Smooth muscle cell (in vitro differentiated cells): ENCODE measurements around the gene SLC8A1. TPM values are rescaled to one million over a fixed set of nuclear protein-coding genes. Genes with fewer than 3 reads are reported as not detected.
A peak's percentile ranks its signal among the peaks of the same experiment; 100 is the strongest.

Source experiments
- DNase-seq: peaks from one replicate; lab custom pipeline; 2025; ENCODE audit not compliant: unreplicated experiment; lab: John Stamatoyannopoulos, UW
- H2AFZ ChIP-seq: fragments of 200-600 bp; sonication (generic); 2 replicates; pipeline ENCODE4 v1.6.0; 2016; ENCODE audit warnings: antibody characterized with exemption, low read depth, mild to moderate bottlenecking
- H3F3A ChIP-seq: fragments of 200-600 bp; sonication (generic); 2 replicates; pipeline ENCODE4 v1.6.0; 2017; ENCODE audit warnings: antibody characterized with exemption, low read depth
- H3K27ac ChIP-seq: fragments of 200-600 bp; sonication (generic); 2 replicates; pipeline ENCODE4 v1.5.1; 2016; ENCODE audit warnings: low read depth, mild to moderate bottlenecking
- H3K27me3 ChIP-seq: fragments of 200-600 bp; sonication (generic); 2 replicates; pipeline ENCODE4 v1.6.1; 2016; ENCODE audit warnings: low read depth, mild to moderate bottlenecking
- H3K36me3 ChIP-seq: fragments of 200-600 bp; sonication (generic); 2 replicates; pipeline ENCODE4 v1.5.1; 2016; ENCODE audit warnings: low read depth
- H3K4me1 ChIP-seq: fragments of 200-600 bp; sonication (generic); 2 replicates; pipeline ENCODE4 v1.5.1; 2016; ENCODE audit warnings: low read depth
- H3K4me2 ChIP-seq: fragments of 200-600 bp; sonication (generic); 2 replicates; pipeline ENCODE4 v1.6.0; 2016; ENCODE audit warnings: mild to moderate bottlenecking
- H3K4me3 ChIP-seq: fragments of 200-600 bp; sonication (generic); 2 replicates; pipeline ENCODE4 v1.5.1; 2016; ENCODE audit warnings: mild to moderate bottlenecking
- H3K79me2 ChIP-seq: fragments of 200-600 bp; sonication (generic); 2 replicates; pipeline ENCODE4 v1.6.0; 2016; ENCODE audit warnings: low read depth, mild to moderate bottlenecking
- H3K9ac ChIP-seq: fragments of 200-600 bp; sonication (generic); 2 replicates; pipeline ENCODE4 v1.6.0; 2016; ENCODE audit warnings: low read depth
- H3K9me3 ChIP-seq: fragments of 200-600 bp; sonication (generic); replicated peaks from 2 replicates; pipeline ENCODE4 v1.5.1; 2016; ENCODE audit warnings: low read depth
- H4K20me1 ChIP-seq: fragments of 200-600 bp; sonication (generic); 2 replicates; pipeline ENCODE4 v1.6.0; 2016; ENCODE audit warnings: low read depth
- CTCF ChIP-seq: fragments of 200-600 bp; sonication (generic); IDR thresholded peaks from 2 replicates; pipeline ENCODE4 v1.5.1; 2017; ENCODE audit warnings: borderline replicate concordance, mild to moderate bottlenecking, antibody characterized with exemption; ENCODE audit not compliant: insufficient read depth, poor library complexity, severe bottlenecking
- WGBS: methylation state at CpG from one replicate; pipeline ENCODE4 v1.1.7; 2016; ENCODE audit warnings: low lambda C conversion rate; 5-methylcytosine and 5-hydroxymethylcytosine counted together
- polyA plus RNA-seq: library from polyadenylated mRNA; unstranded; fragments of >200 nt; fragmentation: Nextera tagmentation; extraction: Ambion mirVana; gene quantifications from 2 replicates; pipeline ENCODE4 v1.2.1, GENCODE V29; 2016
- total RNA-seq: library from RNA; depleted of rRNA; stranded (reverse); fragments of >200 nt; gene quantifications from 2 replicates; pipeline ENCODE4 v1.2.3, GENCODE V29; 2014

SLC8A1 gene
- total and polyA plus RNA-seq, 2 experiments from 2014 or later, result 1.1 to 5.3 TPM

- no peak for TF ChIP-seq CTCF
- WGBS, result 86% methylated on average over 2 of the region's 2 CpGs
These were observed 5.0 kb upstream of the SLC8A1 start for GRCh38 chr2:40456926-40457325.

GRCh38 chr2:40455661-40456060 lies 3.8 kb upstream of the SLC8A1 start:
- no peaks in the 10 kb centered on the region for H3K79me2 ChIP-seq
- no peaks in the 10 kb centered on the region for H3K4me1 ChIP-seq
- 89% methylated on average over 5 of the region's 5 CpGs for WGBS
- H3K36me3 ChIP-seq, result no peaks in the 10 kb centered on the region
- peaks cover 10% of the 10 kb centered on the region for H3K27me3 ChIP-seq
- no peak overlapping the region for H3K9ac ChIP-seq
- no peak overlapping the region for H3K27ac ChIP-seq
- no peaks in the 10 kb centered on the region for H3K9me3 ChIP-seq
- DNase-seq, result no peak
- no peak overlapping the region for H2AFZ ChIP-seq
- no peaks in the 10 kb centered on the region for H4K20me1 ChIP-seq
- no peak for TF ChIP-seq CTCF
- no peaks in the 10 kb centered on the region for H3F3A ChIP-seq
- no peak overlapping the region for H3K4me3 ChIP-seq
- H3K4me2 ChIP-seq, result no peak overlapping the region

More at GRCh38 chr2:40456926-40457325, 5.0 kb upstream of the SLC8A1 start:
- Histone ChIP-seq H3K27ac (no peak overlapping the region), H3F3A (no peaks in the 10 kb centered on the region), H3K27me3 (peaks cover 8% of the 10 kb centered on the region), H4K20me1 (no peaks in the 10 kb centered on the region), H3K4me2 (no peak overlapping the region), H3K79me2 (no peaks in the 10 kb centered on the region), H3K4me3 (no peak overlapping the region), H3K9ac (no peak overlapping the region), H3K36me3 (no peaks in the 10 kb centered on the region), H3K9me3 (no peaks in the 10 kb centered on the region), H3K4me1 (no peaks in the 10 kb centered on the region), H2AFZ (no peak overlapping the region)
- DNase-seq, result no peak

- no peak overlapping the region for H3K9ac ChIP-seq
- no peaks in the 10 kb centered on the region for H3K36me3 ChIP-seq
- no peak overlapping the region for H3K27ac ChIP-seq
- H3K79me2 ChIP-seq, result no peaks in the 10 kb centered on the region
- H2AFZ ChIP-seq, result no peak overlapping the region
- no peak for DNase-seq
- no peaks in the 10 kb centered on the region for H3K9me3 ChIP-seq
- H3K4me2 ChIP-seq, result no peak overlapping the region
- no peaks in the 10 kb centered on the region for H3F3A ChIP-seq
- H3K4me1 ChIP-seq, result no peaks in the 10 kb centered on the region
- WGBS, result 96% methylated on average over 3 of the region's 3 CpGs
- H3K4me3 ChIP-seq, result no peak overlapping the region
- peaks cover 24% of the 10 kb centered on the region for H3K27me3 ChIP-seq
- H4K20me1 ChIP-seq, result no peaks in the 10 kb centered on the region
- no peak for TF ChIP-seq CTCF
These were observed 2.4 kb upstream of the SLC8A1 start for GRCh38 chr2:40454321-40454720.

- H2AFZ ChIP-seq, result peak overlapping the region; percentile 88
- WGBS, result 61% methylated on average over 8 of the region's 8 CpGs
- H3K4me2 ChIP-seq, result peak overlapping the region; percentile 92
These were observed 896 bp upstream of the SLC8A1 start for GRCh38 chr2:40452786-40453185.

More at GRCh38 chr2:40452786-40453185, 896 bp upstream of the SLC8A1 start:
- H3K4me3 ChIP-seq, result peak overlapping the region; percentile 63
- no peaks in the 10 kb centered on the region for H3K4me1 ChIP-seq
- H3K79me2 ChIP-seq, result no peaks in the 10 kb centered on the region
- H3K27me3 ChIP-seq, result peaks cover 27% of the 10 kb centered on the region
- H3K27ac ChIP-seq, result no peak overlapping the region
- H3K36me3 ChIP-seq, result no peaks in the 10 kb centered on the region
- H3F3A ChIP-seq, result no peaks in the 10 kb centered on the region
- no peaks in the 10 kb centered on the region for H4K20me1 ChIP-seq
- no peaks in the 10 kb centered on the region for H3K9me3 ChIP-seq
- no peak overlapping the region for H3K9ac ChIP-seq
- DNase-seq, result no peak
- TF ChIP-seq CTCF, result no peak
